PC-3 (cell line): Measurements from ENCODE around the gene FGR. TPM values are rescaled to one million over a fixed set of nuclear protein-coding genes. Genes with fewer than 3 reads are reported as not detected.
A peak's percentile ranks its signal among the peaks of the same experiment; 100 is the strongest.
"Not testable (repeated sequence)": the region's sequence is repeated elsewhere in the genome, so short reads cannot be mapped to it uniquely, and the experiment has no call there.

Source experiments
- ATAC-seq: fragments of 200-7000 bp; cut with Tn5 transposase; 2 replicates; pipeline ENCODE4 v1.9.1; 2020; ENCODE audit warnings: mild to moderate bottlenecking, moderate library complexity
- BruUV-seq: library from RNA; stranded (reverse); fragments of 400-500 nt; replicated peaks from 2 replicates; lab custom pipeline; 2021; lab: Mats Ljungman, UMichigan
- CTCF ChIA-PET: fragments of 300-600 bp; sonication (Branson Sonifier 250); formaldehyde crosslinking; loops from one replicate; lab custom pipeline; 2022; ENCODE audit warnings: antibody characterized with exemption; lab: Charles Lee
- POLR2A ChIA-PET: fragments of 300-600 bp; sonication (Branson Sonifier 250); formaldehyde crosslinking; loops from one replicate; lab custom pipeline; 2022; ENCODE audit warnings: antibody characterized with exemption; ENCODE audit not compliant: unreplicated experiment; lab: Charles Lee
- DNase-seq: peaks from one replicate; pipeline ENCODE4 v3.0.0-alpha.2; 2015
- H2AFZ ChIP-seq: fragments of 300-600 bp; sonication (generic); 2 replicates; pipeline ENCODE4 v1.6.0; 2016; ENCODE audit warnings: antibody characterized with exemption, low read length
- H3F3A ChIP-seq: fragments of 300-600 bp; sonication (generic); one replicate; pipeline ENCODE4 v1.6.0; 2017; ENCODE audit warnings: antibody characterized with exemption, low read length, control low read depth, mild to moderate bottlenecking; ENCODE audit not compliant: unreplicated experiment
- H3K27ac ChIP-seq: fragments of 300-600 bp; sonication (generic); 2 replicates; pipeline ENCODE4 v1.5.1; 2016; ENCODE audit warnings: mild to moderate bottlenecking, low read length
- H3K27me3 ChIP-seq: fragments of 300-600 bp; sonication (generic); 2 replicates; pipeline ENCODE4 v1.6.1; 2016; ENCODE audit warnings: low read length, mixed read lengths
- H3K36me3 ChIP-seq: fragments of 300-600 bp; sonication (generic); 2 replicates; pipeline ENCODE4 v1.6.1; 2016; ENCODE audit warnings: low read depth, mixed run types, low read length, mixed read lengths
- H3K4me1 ChIP-seq: fragments of 300-600 bp; sonication (generic); 2 replicates; pipeline ENCODE4 v1.5.1; 2016; ENCODE audit warnings: low read length; ENCODE audit not compliant: insufficient read depth
- H3K4me2 ChIP-seq: fragments of 300-600 bp; sonication (generic); 2 replicates; pipeline ENCODE4 v1.6.0; 2016; ENCODE audit warnings: low read length
- H3K4me3 ChIP-seq: fragments of 300-600 bp; sonication (generic); 2 replicates; pipeline ENCODE4 v1.5.1; 2016; ENCODE audit warnings: mild to moderate bottlenecking, low read length, mixed read lengths
- H3K79me2 ChIP-seq: fragments of 300-600 bp; sonication (generic); 2 replicates; pipeline ENCODE4 v1.6.1; 2017; ENCODE audit warnings: low read length, mixed read lengths
- H3K9ac ChIP-seq: fragments of 300-600 bp; sonication (generic); 2 replicates; pipeline ENCODE4 v1.6.0; 2016; ENCODE audit warnings: mild to moderate bottlenecking, low read length
- H3K9me2 ChIP-seq: fragments of 300-600 bp; sonication (generic); replicated peaks from 2 replicates; pipeline ENCODE4 v1.6.1; 2016; ENCODE audit warnings: mixed run types, low read length, mixed read lengths
- H3K9me3 ChIP-seq: fragments of 300-600 bp; sonication (generic); 2 replicates; pipeline ENCODE4 v1.6.1; 2016; ENCODE audit warnings: low read length, mixed read lengths
- H4K20me1 ChIP-seq: fragments of 300-600 bp; sonication (generic); 2 replicates; pipeline ENCODE4 v1.6.1; 2016; ENCODE audit warnings: low read length, mixed read lengths
- CTCF ChIP-seq: fragments of 300-600 bp; sonication (generic); conservative IDR thresholded peaks from 2 replicates; pipeline ENCODE4 v1.5.1; 2017; ENCODE audit warnings: antibody characterized with exemption, low read depth, mild to moderate bottlenecking, low read length
- EZH2 ChIP-seq: fragments of 300-600 bp; sonication (generic); IDR thresholded peaks from one replicate; pipeline ENCODE4 v1.6.1; 2017; ENCODE audit warnings: antibody characterized with exemption, mild to moderate bottlenecking, low read length; ENCODE audit not compliant: unreplicated experiment
- EZH2phosphoT487 ChIP-seq: fragments of 300-600 bp; sonication (generic); IDR thresholded peaks from 2 replicates; pipeline ENCODE4 v1.6.1; 2018; ENCODE audit warnings: mild to moderate bottlenecking, antibody characterized with exemption, low read length, borderline replicate concordance
- intact Hi-C: fragments of 100-400 bp; cut with micrococcal nuclease; formaldehyde crosslinking; loops from 2 replicates; pipeline ENCODE4 v1.9.0; 2023
- total RNA-seq: library from RNA; depleted of rRNA; stranded (reverse); fragments of >200 nt; gene quantifications from 2 replicates; pipeline ENCODE4 v1.2.3, GENCODE V29; 2014

The FGR gene
- total RNA-seq, 1 experiment from 2014 or later: not detected

DNA sequence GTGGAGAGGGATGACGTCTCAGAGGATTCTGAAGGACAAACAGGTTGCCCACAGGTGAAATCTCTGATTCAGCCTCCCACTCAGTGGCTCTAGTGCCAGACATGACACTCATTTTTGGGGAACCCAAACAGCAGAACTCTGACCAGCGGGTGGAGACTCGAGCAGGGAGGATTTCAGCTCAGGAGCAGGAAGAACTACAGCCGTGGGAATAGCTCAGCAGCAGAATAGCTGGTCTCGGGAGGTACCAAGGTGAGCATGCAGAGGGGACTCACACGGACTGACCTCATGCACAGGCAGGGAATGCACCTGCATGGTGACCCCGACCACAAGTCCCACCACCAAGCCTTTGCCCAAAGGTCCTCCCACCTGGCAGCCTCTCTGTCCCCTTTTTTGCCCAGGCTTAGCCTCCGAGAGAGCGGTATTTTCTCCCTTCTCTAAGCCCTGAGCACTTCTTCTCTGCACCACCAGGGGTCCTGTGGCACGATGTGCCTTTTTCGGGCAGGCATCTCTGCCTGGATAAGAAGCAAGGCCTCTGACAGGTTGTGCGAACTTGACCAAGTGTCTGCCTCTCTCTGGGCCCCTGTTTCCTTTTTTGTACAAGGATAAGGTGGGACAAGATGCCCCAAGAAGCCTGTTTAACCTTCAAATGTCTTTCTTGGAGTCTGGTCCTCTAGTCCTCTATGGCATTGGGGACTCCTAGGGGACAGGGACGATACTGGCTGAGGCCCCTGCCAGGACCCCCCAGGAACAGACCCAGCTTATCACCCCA is 8.8 kb upstream of the FGR start:
- BruUV-seq: no TSS peak
- Histone ChIP-seq H3K79me2 (no peaks in the 10 kb centered on the region), H3K9ac (no peak overlapping the region), H3K4me1 (no peaks in the 10 kb centered on the region), H3K9me3 (no peaks in the 10 kb centered on the region), H3K9me2 (no peaks in the 10 kb centered on the region), H3K36me3 (no peaks in the 10 kb centered on the region), H3K27ac (no peak overlapping the region), H3K27me3 (no peaks in the 10 kb centered on the region), H3K4me3 (no peak overlapping the region), H3K4me2 (no peak overlapping the region), H4K20me1 (no peaks in the 10 kb centered on the region), H2AFZ (no peak overlapping the region), H3F3A (no peaks in the 10 kb centered on the region)
- CTCF ChIA-PET: interaction anchor here (0.7 kb wide), 1 partner anchor 204 kb away, joined by 3 read pairs; no protein-coding TSS in a partner anchor
- peak; percentile 80 for ATAC-seq
- TF ChIP-seq EZH2: no peak
- TF ChIP-seq EZH2phosphoT487: no peak
- TF ChIP-seq CTCF: peak; percentile 80
- intact Hi-C loops: loop anchor here (1.0 kb wide), 1 partner anchor 20 kb away; no protein-coding TSS in a partner anchor
- peak; percentile 59 for DNase-seq
- POLR2A ChIA-PET: no interaction called here

- intact Hi-C loops, H3K36me3 ChIP-seq, H4K20me1 ChIP-seq, H2AFZ ChIP-seq, CTCF ChIA-PET, H3K4me1 ChIP-seq, H3F3A ChIP-seq, H3K4me3 ChIP-seq, ATAC-seq, H3K27me3 ChIP-seq, H3K4me2 ChIP-seq, DNase-seq, H3K9ac ChIP-seq, H3K9me3 ChIP-seq, BruUV-seq, POLR2A ChIA-PET, H3K9me2 ChIP-seq, H3K79me2 ChIP-seq, H3K27ac ChIP-seq: not testable (repeated sequence)
Measured at GRCh38 chr1:27640514-27640913, 5.5 kb upstream of the FGR start.

- no peaks in the 10 kb centered on the region for H3K9me2 ChIP-seq
- intact Hi-C loops: no loop called here
- H3K36me3 ChIP-seq: no peaks in the 10 kb centered on the region
- H3K9ac ChIP-seq: no peak overlapping the region
- H3K79me2 ChIP-seq: no peaks in the 10 kb centered on the region
- H4K20me1 ChIP-seq: no peaks in the 10 kb centered on the region
- no TSS peak for BruUV-seq
- H3K27me3 ChIP-seq: no peaks in the 10 kb centered on the region
- no peaks in the 10 kb centered on the region for H3F3A ChIP-seq
- no peaks in the 10 kb centered on the region for H3K4me1 ChIP-seq
- H3K27ac ChIP-seq: no peak overlapping the region
- H3K4me2 ChIP-seq: no peak overlapping the region
- no peak overlapping the region for H3K4me3 ChIP-seq
- DNase-seq: no peak
- ATAC-seq: no peak
- POLR2A ChIA-PET: no interaction called here
- H2AFZ ChIP-seq: no peak overlapping the region
- TF ChIP-seq CTCF (no peak), EZH2phosphoT487 (no peak), EZH2 (no peak)
- H3K9me3 ChIP-seq: no peaks in the 10 kb centered on the region
- CTCF ChIA-PET: no interaction called here
Measured at GRCh38 chr1:27638805-27639204, 3.8 kb upstream of the FGR start.
